Neural cell (in vitro differentiated cells): ENCODE measurements around the gene HDAC4.

Source experiments
- CTCF ChIP-seq: fragments of 450-650 bp; IDR thresholded peaks from 2 replicates; pipeline ENCODE4 v1.5.1; 2014; ENCODE audit warnings: antibody characterized with exemption, mild to moderate bottlenecking, moderate library complexity; ENCODE audit not compliant: poor library complexity, severe bottlenecking
- SMC3 ChIP-seq: fragments of 450-650 bp; conservative IDR thresholded peaks from 2 replicates; pipeline ENCODE4 v1.6.1; 2014; ENCODE audit warnings: antibody characterized with exemption, mild to moderate bottlenecking, moderate library complexity; ENCODE audit not compliant: poor library complexity

GRCh38 chr2:239018271-239019182, 382.3 kb downstream of the HDAC4 start:
- TF ChIP-seq CTCF (no peak), SMC3 (no peak)
